SKM-1 treated with dmso at 0.1 percent for 144 hours (cell line): Measurements from ENCODE around the gene CDH13.

Experiments
- DNase-seq: peaks from one replicate; lab custom pipeline; 2025; ENCODE audit not compliant: unreplicated experiment; lab: John Stamatoyannopoulos, UW

The CDH13 gene

GRCh38 chr16:82782715-82783251 lies 156.0 kb downstream of the CDH13 start:
- DNase-seq, result no peak

DNA sequence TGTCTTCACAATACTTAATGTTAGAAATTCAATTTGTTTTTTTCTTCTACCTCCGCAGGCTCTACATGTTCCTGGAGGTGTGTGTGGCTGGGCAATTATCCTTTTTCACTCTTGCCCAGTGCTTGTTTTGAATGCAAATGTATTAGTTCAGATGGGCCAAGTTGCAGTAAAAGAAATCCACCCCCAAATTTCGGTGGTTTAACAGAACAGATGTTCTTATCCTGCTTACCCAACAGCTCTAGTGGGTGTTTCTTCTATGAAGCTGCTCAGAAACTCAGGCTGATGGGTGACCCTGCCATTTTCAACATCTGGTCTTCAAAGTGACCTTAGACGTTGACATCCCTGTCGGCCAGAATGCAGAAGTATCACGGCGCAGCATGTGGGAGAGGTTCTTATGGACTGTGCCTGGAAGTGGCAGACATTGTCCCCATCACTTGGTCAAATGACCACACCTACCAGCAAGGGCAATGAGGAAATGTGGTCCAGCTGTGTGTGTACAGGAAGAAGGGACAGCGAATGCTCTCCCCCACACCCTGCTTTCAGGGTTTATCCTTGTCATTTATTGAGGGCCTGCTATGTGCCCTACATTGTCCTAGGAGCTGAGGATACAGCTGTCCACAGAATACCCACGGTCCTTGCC lies 157.3 kb downstream of the CDH13 start:
- DNase-seq, result no peak

GRCh38 chr16:82784573-82784968 lies 157.8 kb downstream of the CDH13 start:
- no peak for DNase-seq

DNA sequence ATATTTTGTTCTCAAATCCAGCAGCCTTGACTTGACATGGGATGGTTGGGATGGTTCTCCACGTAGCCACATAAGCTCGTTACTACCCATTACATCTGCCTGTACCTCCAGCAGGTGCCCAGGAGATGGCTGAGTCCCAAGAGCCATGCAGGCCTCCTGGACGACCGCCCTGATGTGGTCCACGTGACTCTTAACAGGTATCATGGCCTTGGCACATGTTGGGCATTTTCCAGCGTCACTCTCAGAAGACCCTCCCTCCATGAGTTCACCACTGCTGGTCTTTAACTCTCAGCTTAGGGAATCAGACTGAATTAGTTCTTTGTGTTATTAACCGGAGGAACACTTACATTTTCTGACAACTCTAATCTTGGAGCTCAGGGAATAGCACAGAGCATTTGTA lies 161.5 kb downstream of the CDH13 start:
- no peak for DNase-seq

- no peak for DNase-seq
Measured at GRCh38 chr16:82788919-82789318, 162.2 kb downstream of the CDH13 start.

- DNase-seq, result no peak
Measured at GRCh38 chr16:82792693-82793092, 165.9 kb downstream of the CDH13 start.

DNA sequence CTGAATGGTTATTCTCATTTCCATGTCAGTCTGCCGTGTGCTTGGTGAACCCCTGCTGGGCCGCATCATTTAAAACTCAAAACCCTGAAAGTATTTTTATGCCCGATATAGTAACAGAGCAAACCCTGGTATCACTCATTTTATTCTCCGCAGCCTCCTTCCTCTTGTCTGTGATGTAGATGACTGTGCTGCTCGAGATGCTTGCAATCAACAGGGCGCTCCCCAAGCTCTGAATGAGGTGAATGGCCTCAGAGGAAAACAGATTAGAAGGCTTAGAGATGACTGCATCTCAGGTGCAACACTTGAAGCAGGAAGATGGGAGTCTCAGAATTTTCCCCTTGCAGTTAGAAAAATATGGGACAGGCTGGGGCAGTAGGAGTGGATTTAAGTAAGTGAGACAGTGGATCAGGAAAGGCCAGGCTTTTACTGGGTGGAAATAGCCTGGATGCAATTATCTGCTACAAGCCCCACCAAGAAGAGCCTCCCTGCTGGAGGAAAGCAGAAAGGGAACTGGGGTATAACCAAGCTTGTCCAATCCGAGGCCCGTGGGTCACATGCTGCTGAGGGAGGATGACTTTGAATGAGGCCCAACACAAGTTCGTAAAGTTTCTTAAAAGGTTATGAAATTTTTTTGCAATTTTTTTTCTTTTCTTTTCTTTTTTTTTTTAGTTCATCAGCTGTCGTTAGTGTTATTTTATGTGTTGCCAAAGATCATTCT lies 166.9 kb downstream of the CDH13 start:
- DNase-seq, result no peak

GRCh38 chr16:82796047-82796446 lies 169.3 kb downstream of the CDH13 start:
- DNase-seq, result no peak

DNA sequence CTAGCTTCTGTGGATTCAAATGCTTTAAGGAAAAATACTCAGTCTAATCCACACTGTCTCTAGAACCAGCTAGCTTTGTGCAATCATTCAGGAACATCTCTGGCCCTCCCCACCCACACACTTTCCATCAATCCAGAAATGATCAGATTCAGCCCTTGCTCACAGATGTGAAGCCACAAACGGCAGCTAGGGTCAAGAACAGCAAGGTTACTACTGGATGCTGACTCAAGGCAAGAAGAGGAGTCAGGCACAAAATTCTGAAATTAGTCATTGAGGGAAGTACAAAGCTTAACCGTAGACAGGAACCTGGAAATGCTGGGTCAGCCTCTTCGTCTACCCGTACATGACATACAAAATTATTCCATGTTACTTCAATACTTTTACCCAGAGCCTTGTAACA lies 174.6 kb downstream of the CDH13 start:
- no peak for DNase-seq

GRCh38 chr16:82805866-82806265 lies 179.1 kb downstream of the CDH13 start:
- no peak for DNase-seq

GRCh38 chr16:82807311-82807710 lies 180.5 kb downstream of the CDH13 start:
- DNase-seq, result no peak

GRCh38 chr16:82808036-82808435 lies 181.3 kb downstream of the CDH13 start:
- no peak for DNase-seq

GRCh38 chr16:82810077-82810476 lies 183.3 kb downstream of the CDH13 start:
- DNase-seq, result no peak

GRCh38 chr16:82814059-82814458 lies 187.3 kb downstream of the CDH13 start:
- DNase-seq, result no peak

GRCh38 chr16:82819286-82819685 lies 192.5 kb downstream of the CDH13 start:
- DNase-seq, result no peak

- no peak for DNase-seq
Measured at GRCh38 chr16:82820855-82821254, 194.1 kb downstream of the CDH13 start.

DNA sequence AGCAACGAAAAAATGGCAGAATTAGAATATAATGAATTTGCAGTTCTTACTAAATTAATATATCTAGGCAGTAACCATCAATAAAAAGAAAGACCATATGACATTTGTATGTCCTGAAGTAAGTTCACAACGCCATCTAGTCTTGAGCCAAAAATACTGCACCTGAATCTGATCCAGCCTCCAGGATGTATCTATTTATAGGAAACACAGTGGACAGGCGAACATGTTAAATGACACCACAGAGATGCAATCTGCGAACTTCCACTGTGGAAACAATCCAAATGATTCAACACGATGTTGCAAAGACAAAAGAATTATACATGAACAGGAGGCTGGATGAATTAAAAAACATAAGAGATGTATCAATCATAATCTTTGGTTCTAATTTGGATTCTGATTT lies 197.6 kb downstream of the CDH13 start:
- DNase-seq, result no peak

GRCh38 chr16:82829301-82829700 lies 202.5 kb downstream of the CDH13 start:
- no peak for DNase-seq

- DNase-seq, result no peak
Measured at GRCh38 chr16:82830944-82831343, 204.2 kb downstream of the CDH13 start.

DNA sequence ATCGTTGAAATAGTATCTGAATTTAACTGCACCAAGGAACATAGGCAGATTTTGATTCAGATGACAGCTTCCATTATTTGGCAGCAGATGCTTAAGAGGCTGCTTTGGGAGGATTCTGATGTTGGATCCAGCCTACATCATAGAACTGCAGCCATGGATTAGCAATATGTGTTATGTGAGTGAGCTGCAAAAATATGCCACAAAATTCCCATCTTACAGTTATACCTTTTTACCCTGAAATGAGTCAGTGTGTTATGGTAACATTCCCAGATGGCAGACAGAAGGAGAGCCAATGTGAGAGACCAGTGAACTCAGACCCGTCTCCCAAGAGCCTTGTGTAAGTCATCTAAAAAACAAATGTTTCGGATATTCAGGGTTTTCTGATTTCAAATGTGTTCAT lies 206.1 kb downstream of the CDH13 start:
- no peak for DNase-seq

DNA sequence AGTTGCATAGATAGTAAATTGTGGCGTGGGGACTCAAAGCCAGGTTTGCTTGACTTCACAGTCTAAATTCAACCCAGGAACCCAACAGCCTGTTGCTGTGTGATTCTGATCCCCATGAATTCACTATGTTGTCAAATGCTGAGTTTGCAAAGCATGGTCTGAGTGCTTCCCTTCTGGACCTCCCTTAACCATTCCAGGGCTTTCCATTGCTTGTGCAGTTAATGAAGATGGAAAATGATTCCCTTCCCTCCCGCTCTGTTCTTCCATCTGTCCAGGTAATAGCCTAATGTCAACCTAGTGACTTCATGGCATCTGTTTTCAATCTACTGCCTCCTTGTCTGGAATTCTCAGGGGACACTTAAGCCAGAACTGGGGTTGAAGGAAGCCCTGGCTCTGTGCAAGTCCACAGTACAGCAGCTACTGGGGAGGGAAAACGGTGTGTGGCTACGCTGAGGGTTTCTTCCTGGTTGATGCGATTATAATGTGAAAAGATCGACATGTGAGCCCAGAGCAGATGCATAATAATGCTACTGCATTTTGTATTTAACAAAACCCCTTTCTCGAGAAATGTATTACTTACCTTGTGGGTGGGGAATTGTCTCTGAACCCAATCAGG lies 206.7 kb downstream of the CDH13 start:
- DNase-seq, result no peak

DNA sequence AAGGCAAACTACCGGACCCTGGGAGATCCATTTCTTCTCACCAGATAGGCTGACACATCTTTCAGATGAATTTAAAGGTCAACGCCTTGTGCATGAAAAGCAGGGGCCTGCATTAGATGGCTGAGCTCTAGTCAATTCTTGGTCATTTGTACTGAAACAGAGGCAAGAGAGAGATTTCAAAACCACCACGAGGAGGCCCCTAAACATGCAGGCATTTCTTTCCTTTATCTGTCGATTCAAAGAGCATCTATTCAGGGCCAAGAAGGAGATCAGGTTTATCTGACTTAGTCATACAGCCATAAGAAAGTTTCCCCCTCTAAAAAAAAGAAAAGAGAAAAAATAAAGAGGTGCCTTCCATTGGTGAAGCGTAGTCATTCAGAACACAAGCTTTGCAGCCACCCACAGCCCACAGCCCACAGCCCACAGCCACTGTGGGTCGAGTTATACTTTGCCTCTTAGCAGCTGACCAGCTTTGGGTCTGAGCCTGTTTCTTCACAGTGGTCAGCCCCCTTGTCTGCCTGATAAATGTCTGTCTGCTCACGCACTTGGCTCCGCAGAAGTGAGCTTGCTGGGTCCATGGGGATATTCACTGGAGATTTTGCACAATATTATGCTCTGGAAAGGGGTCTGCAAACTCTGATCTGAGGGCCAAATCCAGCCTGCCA lies 207.5 kb downstream of the CDH13 start:
- DNase-seq, result no peak
